ENCODE data around the gene PGAM2.

Gene PGAM2

GRCh38 chr7:44103923-44104859 is 38.8 kb upstream of the PGAM2 start, which contains the start of gene AEBP1:
Gene AEBP1, plus strand, starts transcription at chr7:44104345. Its CDS starts 321 bp downstream, at chr7:44104666.
- in situ Hi-C loops (cut with HindIII; ENCODE audit: low sequenced_read_pairs): no loop called here

- in situ Hi-C loops (cut with HindIII; ENCODE audit: low sequenced_read_pairs): no loop called here
Observed at GRCh38 chr7:44103566-44103922, 38.2 kb upstream of the PGAM2 start.

- in situ Hi-C loops (cut with HindIII; ENCODE audit: low sequenced_read_pairs): no loop called here
Observed at GRCh38 chr7:44102846-44103565, 37.6 kb upstream of the PGAM2 start.

- in situ Hi-C loops (cut with HindIII; ENCODE audit: low sequenced_read_pairs): no loop called here
Observed at GRCh38 chr7:44101966-44102845, 36.8 kb upstream of the PGAM2 start.

- in situ Hi-C loops (cut with HindIII; ENCODE audit: low sequenced_read_pairs): no loop called here
Observed at GRCh38 chr7:44101303-44101965, 36.1 kb upstream of the PGAM2 start.

- in situ Hi-C loops (cut with HindIII; ENCODE audit: low sequenced_read_pairs): no loop called here
Observed at GRCh38 chr7:44100458-44101302, 35.3 kb upstream of the PGAM2 start.

- in situ Hi-C loops (cut with HindIII; ENCODE audit: low sequenced_read_pairs): loop anchor here (5.0 kb wide), 2 partner anchors 58 to 93 kb away; no protein-coding TSS in a partner anchor
Observed at GRCh38 chr7:44099669-44100068, 34.3 kb upstream of the PGAM2 start.

GRCh38 chr7:44098092-44099068 is 33.0 kb upstream of the PGAM2 start:
- in situ Hi-C loops (cut with HindIII; ENCODE audit: low sequenced_read_pairs): loop anchor here (5.0 kb wide), 2 partner anchors 59 to 94 kb away; no protein-coding TSS in a partner anchor

- in situ Hi-C loops (cut with HindIII; ENCODE audit: low sequenced_read_pairs): loop anchor here (5.0 kb wide), 2 partner anchors 60 to 95 kb away; no protein-coding TSS in a partner anchor
Observed at GRCh38 chr7:44097064-44097932, 31.9 kb upstream of the PGAM2 start.

GRCh38 chr7:44096326-44096881 is 31.0 kb upstream of the PGAM2 start:
- in situ Hi-C loops (cut with HindIII; ENCODE audit: low sequenced_read_pairs): loop anchor here (5.0 kb wide), 2 partner anchors 61 to 96 kb away; no protein-coding TSS in a partner anchor

- in situ Hi-C loops (cut with HindIII; ENCODE audit: low sequenced_read_pairs): loop anchor here (5.0 kb wide), 2 partner anchors 62 to 97 kb away; no protein-coding TSS in a partner anchor
Observed at GRCh38 chr7:44095781-44096180, 30.4 kb upstream of the PGAM2 start.

GRCh38 chr7:44094883-44095592 is 29.7 kb upstream of the PGAM2 start:
- in situ Hi-C loops (cut with HindIII; ENCODE audit: low sequenced_read_pairs): loop anchor here (5.0 kb wide), 2 partner anchors 62 to 97 kb away; no protein-coding TSS in a partner anchor

- in situ Hi-C loops (cut with HindIII; ENCODE audit: low sequenced_read_pairs): no loop called here
Observed at GRCh38 chr7:44094365-44094764, 29.0 kb upstream of the PGAM2 start.

- in situ Hi-C loops (cut with HindIII; ENCODE audit: low sequenced_read_pairs): no loop called here
Observed at GRCh38 chr7:44093102-44093641, 27.8 kb upstream of the PGAM2 start.

GRCh38 chr7:44087911-44088838 is 22.8 kb upstream of the PGAM2 start:
- in situ Hi-C loops (cut with HindIII; ENCODE audit: low sequenced_read_pairs): no loop called here
